Right atrium auricular region (tissue), 2 donors: Measurements from ENCODE around the gene KCNQ1. TPM values are rescaled to one million over a fixed set of nuclear protein-coding genes. Genes with fewer than 3 reads are reported as not detected.

ENCODE experiments used
- DNase-seq: peaks from one replicate; pipeline ENCODE4 v3.0.0-alpha.2; 2019; ENCODE audit warnings: low spot score
- H3K27ac ChIP-seq, 2 donors: fragments of 200-600 bp; sonication (generic); 1 replicate in 1 of 2; 2 replicates in 1 of 2; pipeline ENCODE4 v1.5.1; 2016 to 2019
- H3K27me3 ChIP-seq, 2 donors: fragments of 200-600 bp; sonication (generic); one replicate each; pipeline versions ENCODE4 v1.5.1 to v1.6.0; 2017 to 2019
- H3K36me3 ChIP-seq: fragments of 200-600 bp; sonication (generic); one replicate; pipeline ENCODE4 v1.5.1; 2016
- H3K4me1 ChIP-seq, 2 donors: fragments of 200-600 bp; sonication (generic); one replicate each; pipeline versions ENCODE4 v1.5.1 to v1.6.0; 2017 to 2019
- H3K4me3 ChIP-seq, 2 donors: fragments of 200-600 bp; sonication (generic); 1 replicate in 1 of 2; 2 replicates in 1 of 2; pipeline ENCODE4 v1.5.1; 2017 to 2019; ENCODE audit warnings: mild to moderate bottlenecking in 1 of 2, moderate library complexity in 1 of 2
- H3K9me3 ChIP-seq, 2 donors: fragments of 200-600 bp; sonication (generic); one replicate each; pipeline ENCODE4 v1.5.1; 2019
- CTCF ChIP-seq, 2 donors: fragments of 200-600 bp; sonication (generic); IDR thresholded peaks; one replicate each; pipeline ENCODE4 v1.5.1; 2019; ENCODE audit warnings: antibody characterized with exemption in 2 of 2
- total RNA-seq, 2 donors: library from RNA; depleted of rRNA; stranded (reverse); fragments of >200 nt; gene quantifications; one replicate each; pipeline ENCODE4 v1.1.0, GENCODE V29; 2016

KCNQ1 gene
- total RNA-seq, 2 donors from 2014 or later, result 12.7 to 25.1 TPM

DNA sequence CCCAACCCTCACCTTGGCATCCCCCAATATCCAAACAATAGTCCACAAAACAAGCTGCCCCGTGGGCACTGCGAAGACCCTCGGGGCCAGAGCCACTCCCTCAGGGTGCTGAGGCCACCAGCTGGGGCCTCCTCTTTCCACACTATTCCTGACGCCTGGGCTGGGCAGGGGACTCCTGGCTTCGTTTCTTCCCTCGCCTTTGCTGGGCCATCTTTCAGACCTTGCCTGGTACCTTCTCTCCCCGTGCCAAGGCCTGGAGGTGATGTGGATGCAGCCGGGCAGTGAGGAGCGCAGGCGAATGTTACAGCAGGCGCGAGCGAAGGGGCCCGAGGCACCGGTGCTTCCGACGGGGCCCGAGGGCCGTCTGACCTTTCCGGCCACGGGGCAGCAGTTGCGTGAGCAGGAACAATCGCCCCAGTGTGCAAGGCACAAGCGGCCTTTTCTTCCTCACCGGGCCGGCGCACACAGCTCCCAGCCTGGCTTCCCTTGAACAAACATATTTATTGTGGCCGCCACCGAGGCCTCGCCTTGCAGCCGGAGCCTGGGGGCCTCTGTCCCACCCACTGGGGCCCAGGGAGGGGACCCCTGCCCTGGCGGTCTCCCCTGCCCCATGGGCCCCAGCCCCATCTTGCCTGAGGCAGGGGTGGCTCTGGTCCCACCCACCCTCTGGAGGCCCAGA lies 287.6 kb downstream of the KCNQ1 start:
- no peak for TF ChIP-seq CTCF (IDR thresholded peaks at IDR 0.05)
- no peak overlapping the region for H3K4me3 ChIP-seq
- H3K27ac ChIP-seq, result no peak overlapping the region
- H3K27me3 ChIP-seq, result no peaks in the 10 kb centered on the region
- no peaks in the 10 kb centered on the region for H3K36me3 ChIP-seq
- no peaks in the 10 kb centered on the region for H3K9me3 ChIP-seq
- no peak for DNase-seq
- no peaks in the 10 kb centered on the region for H3K4me1 ChIP-seq

DNA sequence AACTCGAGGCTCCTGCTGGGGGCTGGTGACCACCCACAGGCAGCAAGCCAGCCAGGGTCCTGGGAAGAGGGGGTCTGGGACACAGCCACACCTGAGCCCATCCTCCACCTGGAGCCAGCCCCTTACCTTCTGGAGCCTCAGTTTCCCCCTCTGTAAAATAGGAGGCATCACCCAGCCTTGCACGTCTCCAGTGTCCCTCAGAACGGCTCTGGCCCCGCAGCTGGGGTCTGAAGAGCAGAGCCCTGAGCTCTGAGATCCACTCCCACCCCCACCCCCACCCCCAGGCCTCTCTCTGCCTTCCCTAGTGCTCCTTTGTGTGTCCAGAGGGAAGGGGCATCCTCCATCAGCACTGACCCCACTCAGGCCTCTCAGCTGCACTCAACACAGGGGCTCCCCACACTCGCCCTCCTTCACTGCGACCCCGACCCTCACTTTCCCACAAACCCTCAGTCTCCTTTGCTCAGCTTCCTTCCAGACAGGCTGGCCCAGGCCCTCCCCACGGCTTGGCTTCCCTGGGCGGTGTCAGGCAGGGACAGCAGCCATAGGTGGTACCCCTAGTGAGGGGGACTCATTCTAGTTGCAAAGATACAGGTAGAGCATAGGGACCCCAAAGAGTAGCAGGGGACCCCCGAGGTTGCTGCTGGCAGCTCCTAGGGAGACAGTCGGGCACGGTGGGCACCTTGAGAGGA lies 288.3 kb downstream of the KCNQ1 start:
- TF ChIP-seq CTCF (IDR thresholded peaks at IDR 0.05), result no peak
- no peaks in the 10 kb centered on the region for H3K36me3 ChIP-seq

DNA sequence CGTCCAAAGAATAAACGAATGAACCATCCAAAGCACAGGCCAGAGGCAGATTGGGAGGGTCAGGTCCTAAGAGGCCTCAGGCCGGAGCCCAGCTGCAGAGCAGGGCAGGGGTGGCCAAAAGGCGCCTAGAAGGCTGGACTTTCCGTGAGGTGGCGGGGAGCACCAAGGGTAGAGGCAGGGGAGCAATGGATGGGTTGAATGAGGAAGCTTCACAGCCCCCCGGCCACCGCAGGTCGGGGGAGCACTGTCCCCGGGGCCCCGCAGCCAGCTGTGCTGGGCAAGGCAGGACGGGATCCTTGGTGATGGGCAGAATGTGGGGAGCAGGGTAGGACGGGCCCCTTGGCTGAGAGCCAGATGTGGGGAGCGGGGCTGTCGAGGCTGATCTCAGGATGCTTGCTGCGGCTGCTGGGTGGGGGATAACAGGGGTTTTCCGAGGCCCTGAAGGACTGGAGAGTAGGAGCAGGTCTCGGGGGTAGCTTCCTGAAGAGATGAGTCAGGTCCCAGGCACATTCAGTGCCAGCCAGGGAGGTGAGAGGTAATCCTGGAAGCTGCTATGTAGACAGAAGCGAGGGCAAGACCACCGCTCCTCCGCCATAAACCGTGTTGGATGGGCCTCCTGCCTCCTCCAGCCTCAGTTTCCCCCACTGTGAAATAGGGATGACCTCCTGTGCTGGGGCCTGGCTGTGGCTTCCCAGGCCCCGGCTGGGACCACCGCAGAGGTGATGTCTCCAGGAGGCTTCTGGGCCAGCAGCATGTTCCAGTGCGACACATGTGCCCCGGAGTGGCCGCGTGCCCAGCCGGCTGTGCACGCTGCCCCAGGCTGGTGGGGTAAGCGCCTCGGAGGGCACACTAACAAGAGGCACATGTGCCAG lies 289.6 kb downstream of the KCNQ1 start:
- no peaks in the 10 kb centered on the region for H3K9me3 ChIP-seq
- no peak overlapping the region for H3K27ac ChIP-seq
- peaks cover 0 to 5% of the 10 kb centered on the region in 2 donors for H3K4me1 ChIP-seq
- H3K27me3 ChIP-seq, result no peaks in the 10 kb centered on the region
- no peaks in the 10 kb centered on the region for H3K36me3 ChIP-seq
- no peak for TF ChIP-seq CTCF (IDR thresholded peaks at IDR 0.05)
- no peak overlapping the region for H3K4me3 ChIP-seq
- DNase-seq, result no peak

More for the DNA sequence above, 288.3 kb downstream of the KCNQ1 start:
- Histone ChIP-seq H3K4me1 (peaks cover 0 to 5% of the 10 kb centered on the region in 2 donors), H3K27me3 (no peaks in the 10 kb centered on the region), H3K27ac (no peak overlapping the region), H3K9me3 (no peaks in the 10 kb centered on the region), H3K4me3 (no peak overlapping the region)
- no peak for DNase-seq

DNA sequence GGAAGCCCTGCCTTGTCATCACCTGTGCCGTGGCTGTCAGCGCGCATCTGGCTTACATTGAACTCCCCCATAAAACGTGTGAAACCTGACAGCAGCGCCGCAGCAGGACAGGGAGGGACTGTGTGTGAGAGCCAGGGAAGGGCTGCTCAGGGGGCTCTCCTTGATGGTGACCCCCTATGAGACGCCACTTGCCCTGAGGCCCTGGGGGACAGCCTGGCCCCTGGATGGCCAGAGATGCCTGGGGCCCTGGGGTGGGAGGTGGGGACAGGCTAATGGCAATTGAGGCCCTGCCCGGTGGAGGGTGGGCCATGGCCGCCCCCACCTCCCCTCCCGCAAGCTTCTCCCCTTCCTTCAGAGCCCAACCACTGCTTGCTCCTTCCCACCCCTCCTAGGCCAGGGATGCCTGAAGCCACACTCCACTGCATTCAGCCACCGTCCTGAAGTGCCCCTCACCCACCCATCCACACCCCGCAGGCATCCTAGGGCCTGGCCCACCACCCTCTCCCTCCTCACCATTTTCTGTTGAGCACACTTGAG lies 290.3 kb downstream of the KCNQ1 start:
- DNase-seq, result no peak
- Histone ChIP-seq H3K36me3 (no peaks in the 10 kb centered on the region), H3K9me3 (no peaks in the 10 kb centered on the region), H3K27ac (no peak overlapping the region), H3K4me3 (no peak overlapping the region), H3K27me3 (no peaks in the 10 kb centered on the region), H3K4me1 (peaks cover 0 to 5% of the 10 kb centered on the region in 2 donors)
- TF ChIP-seq CTCF (IDR thresholded peaks at IDR 0.05), result no peak

GRCh38 chr11:2736577-2737225 lies 291.9 kb downstream of the KCNQ1 start:
- Histone ChIP-seq H3K27me3 (no peaks in the 10 kb centered on the region), H3K4me3 (no peak overlapping the region), H3K9me3 (no peaks in the 10 kb centered on the region), H3K36me3 (no peaks in the 10 kb centered on the region), H3K4me1 (peaks cover 0 to 13% of the 10 kb centered on the region in 2 donors), H3K27ac (no peak overlapping the region)
- TF ChIP-seq CTCF (IDR thresholded peaks at IDR 0.05), result no peak
- DNase-seq, result no peak
